Activated CD8-positive, alpha-beta memory T cell treated with anti-CD3 and anti-CD28 coated beads, Interleukin-2, amount 50 U/mL, for 48 hours (primary cell): ENCODE data around the gene MYH6.
"Not testable (repeated sequence)": the region's sequence is repeated elsewhere in the genome, so short reads cannot be mapped to it uniquely, and the experiment has no call there.

Experiments
- DNase-seq: peaks from one replicate; pipeline ENCODE4 v3.0.0-alpha.2; 2020

Gene MYH6

GRCh38 chr14:23413681-23414080 lies 5.6 kb upstream of the MYH6 start:
- DNase-seq, result no peak

GRCh38 chr14:23411563-23412525 lies 3.8 kb upstream of the MYH6 start:
- DNase-seq, result no peak

DNA sequence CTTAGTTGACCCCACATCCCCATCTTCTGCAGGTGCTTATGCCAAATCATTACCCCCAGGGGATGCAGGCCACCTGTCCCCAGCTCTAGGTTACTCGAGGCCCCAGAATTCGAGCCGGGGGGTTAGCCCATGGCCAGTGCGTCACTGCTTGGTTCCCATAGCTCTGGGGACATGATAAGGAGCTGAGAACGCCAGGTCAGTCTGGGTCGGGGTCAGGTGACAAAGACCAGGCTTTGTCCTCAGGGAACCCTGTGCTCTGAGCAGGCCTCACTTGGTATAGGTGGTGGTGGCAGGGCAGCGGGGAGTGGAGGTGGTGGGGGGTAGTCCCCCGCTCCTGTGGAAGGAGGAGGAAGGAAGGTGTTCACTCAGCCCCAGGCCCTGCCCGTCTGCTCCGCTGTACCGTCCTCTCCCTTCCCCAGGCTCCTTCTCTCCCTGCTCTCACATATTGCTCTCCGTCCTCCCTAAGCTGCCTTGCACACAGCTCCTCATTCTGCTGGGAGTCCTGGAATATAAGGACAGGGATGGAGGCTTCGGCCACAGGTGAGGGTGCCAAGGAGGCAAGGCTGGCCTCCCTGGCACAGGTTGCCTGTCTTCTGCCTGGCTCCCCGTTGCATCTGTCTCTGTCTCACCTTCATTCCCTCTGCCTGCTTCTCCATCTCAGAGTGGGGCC lies 2.0 kb upstream of the MYH6 start:
- no peak for DNase-seq

GRCh38 chr14:23409475-23409874 lies 1.4 kb upstream of the MYH6 start:
- DNase-seq, result no peak

- DNase-seq, result no peak
Observed at GRCh38 chr14:23408307-23408630, 196 bp upstream of the MYH6 start.

- DNase-seq, result no peak
Observed at GRCh38 chr14:23406725-23407355, 1.2 kb downstream of the MYH6 start.

- DNase-seq, result no peak
Observed at GRCh38 chr14:23406244-23406643, 1.8 kb downstream of the MYH6 start.

DNA sequence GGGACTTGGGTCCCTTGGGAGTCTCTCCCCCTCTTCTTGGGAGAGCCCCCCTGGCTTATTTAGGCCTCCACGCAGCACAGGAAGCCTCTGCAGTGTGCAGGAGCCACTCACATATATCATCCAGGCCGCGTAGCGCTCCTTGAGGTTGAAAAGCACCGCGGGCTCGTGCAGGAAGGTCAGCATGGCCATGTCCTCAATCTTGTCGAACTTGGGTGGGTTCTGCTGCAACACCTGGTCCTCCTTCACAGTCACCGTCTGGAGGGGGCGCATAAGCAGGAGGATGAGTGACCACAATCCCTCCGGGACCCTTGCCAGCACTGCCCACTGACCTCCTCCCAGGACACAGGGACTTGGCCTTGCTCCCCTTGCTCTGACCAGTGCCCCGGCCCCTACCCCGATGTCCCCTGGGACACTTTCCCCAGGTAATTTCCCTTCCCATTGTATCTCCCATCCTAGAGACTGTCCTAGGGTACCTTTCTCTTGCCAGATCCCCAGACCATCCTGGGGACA lies 2.5 kb downstream of the MYH6 start:
- DNase-seq, result no peak

GRCh38 chr14:23405096-23405495 lies 3.0 kb downstream of the MYH6 start:
- DNase-seq, result no peak

DNA sequence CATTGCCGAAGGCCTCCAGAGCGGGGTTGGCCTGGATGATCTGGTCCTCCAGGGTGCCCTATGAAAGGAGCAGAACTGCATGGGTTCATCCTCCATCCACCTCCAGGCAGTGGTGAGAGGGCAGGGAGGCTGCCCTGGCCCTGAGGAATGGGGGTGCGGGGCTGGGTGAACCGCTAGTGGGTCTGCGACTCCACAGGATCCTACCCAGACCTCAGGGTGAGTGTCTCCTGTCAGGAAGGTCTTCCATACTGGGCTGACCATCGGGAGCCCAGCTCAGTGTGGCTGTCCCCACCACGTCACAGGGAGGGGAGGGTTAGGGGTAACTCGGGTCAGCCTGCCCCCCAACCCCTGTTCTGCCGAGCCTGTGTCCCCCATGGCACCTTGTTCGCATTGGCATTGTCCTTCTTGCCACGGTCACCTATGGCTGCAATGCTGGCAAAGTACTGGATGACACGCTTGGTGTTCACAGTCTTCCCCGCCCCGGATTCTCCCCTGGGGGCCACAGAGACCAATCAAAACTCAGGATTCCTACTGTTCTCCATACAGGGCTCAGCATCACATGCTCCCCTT lies 3.7 kb downstream of the MYH6 start:
- DNase-seq, result no peak

DNA sequence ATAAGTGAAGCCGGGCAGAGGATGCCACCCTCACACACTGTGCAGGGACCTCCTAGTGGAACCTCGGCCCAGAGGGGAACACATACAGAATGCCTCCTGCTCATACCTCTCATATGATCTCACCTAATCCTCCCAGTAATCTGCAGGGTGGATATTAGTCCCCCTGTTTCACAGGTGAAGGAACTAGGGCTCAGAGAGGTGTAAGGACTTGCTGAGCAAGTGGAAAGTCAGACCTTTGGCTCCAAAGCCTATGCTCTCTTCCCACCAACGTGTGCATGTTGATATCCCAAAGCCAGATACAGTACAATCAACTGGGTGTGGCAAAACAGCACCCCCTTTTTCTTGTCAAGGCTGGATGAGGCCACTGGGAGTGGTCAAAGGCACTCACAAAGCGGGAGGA lies 4.2 kb downstream of the MYH6 start:
- DNase-seq, result no peak

DNA sequence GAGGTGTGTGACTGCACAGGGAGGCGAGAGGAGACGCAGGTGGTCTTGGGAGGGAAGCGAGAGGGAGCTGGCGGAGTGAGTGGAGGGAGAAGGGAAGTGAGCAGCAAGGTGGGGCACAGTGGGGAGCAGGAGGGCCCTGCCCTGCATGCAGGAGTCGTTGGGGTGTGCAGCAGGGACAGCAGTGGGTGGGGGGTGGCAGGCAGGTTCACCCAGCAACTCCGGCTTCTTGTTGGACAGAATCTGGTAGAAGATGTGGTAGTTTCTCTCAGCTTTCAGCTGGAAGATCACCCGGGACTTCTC lies 5.0 kb downstream of the MYH6 start:
- no peak for DNase-seq

- DNase-seq, result no peak
Observed at GRCh38 chr14:23402296-23403138, 5.6 kb downstream of the MYH6 start.

GRCh38 chr14:23401291-23401690 lies 6.8 kb downstream of the MYH6 start:
- DNase-seq, result no peak

DNA sequence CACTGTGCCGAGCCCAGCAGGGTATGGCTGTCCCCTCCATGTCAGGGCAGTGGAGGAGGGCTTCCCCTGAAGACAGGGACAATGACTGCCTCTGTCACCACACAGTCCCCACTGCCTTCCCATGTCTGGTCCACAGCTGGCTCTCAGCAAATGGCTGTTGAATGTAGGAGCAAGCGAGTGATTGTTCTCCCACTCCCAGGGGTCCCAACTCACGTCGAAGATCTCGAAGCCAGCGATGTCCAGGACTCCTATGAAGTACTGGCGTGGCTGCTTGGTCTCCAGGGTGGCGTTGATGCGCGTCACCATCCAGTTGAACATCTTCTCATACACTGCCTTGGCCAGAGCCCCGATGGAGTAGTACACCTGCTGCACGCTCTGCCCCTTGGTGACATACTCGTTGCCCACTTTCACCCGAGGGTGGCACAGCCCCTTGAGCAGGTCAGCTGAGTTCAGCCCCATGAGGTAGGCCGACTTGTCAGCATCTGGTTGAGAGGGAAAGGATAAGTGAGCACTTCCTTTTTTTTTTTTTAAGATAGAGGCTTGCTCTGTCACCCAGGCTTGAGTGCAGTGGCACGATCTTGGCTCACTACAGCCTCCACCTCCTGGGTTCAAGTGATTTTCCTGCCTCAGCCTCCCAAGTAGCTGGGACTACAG lies 7.5 kb downstream of the MYH6 start:
- DNase-seq, result not testable (repeated sequence)

GRCh38 chr14:23399591-23399990 lies 8.5 kb downstream of the MYH6 start:
- no peak for DNase-seq

DNA sequence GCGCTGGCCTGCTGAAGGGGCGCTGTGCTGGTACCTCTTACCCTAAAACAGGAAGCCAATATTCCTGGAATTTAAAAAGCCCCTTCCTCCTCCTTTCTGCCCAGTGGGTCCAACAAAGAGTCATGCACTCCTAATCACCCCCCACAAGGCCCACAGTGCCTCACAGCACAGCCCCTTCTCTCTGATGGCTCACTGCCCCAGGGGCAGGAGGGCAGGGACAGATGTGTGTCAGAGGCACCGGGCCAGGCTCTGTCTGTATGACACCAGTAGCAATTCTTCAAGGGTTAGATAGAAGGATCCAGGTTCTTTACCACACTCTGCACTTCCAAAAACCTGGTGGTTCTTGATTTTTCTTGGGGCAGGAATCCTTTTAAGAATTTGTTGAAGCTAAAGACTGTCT lies 8.9 kb downstream of the MYH6 start:
- DNase-seq, result no peak

- DNase-seq, result no peak
Observed at GRCh38 chr14:23398348-23398747, 9.7 kb downstream of the MYH6 start.

DNA sequence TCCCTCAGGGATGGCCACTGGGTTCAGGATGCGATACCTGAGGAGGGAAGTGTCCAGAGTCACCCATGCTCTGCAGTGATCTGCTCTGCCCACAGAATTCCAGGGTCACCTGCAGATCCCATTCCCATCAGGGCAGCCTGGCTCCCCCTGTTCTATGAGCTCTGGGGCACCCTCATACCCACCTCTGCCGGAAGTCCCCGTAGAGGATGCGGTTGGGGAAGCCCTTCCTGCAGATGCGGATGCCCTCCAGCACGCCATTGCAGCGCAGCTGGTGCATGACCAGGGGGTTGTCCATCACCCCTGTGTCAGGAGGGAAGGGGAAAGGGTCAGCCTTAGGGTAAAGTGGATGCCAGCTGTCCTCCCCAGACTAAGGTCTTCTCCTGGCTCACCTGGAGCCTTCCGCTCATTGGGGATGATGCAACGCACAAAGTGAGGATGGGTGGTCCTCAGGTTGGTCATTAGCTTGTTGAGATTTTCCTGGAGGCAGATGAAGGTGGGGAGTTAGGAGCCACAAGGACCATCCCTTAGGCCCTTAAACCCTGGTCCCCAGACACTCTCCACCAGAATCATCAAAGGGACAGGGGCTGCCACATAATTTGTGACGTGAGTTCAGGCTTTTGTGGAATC lies 11.2 kb downstream of the MYH6 start:
- no peak for DNase-seq

- DNase-seq, result no peak
Observed at GRCh38 chr14:23396126-23396525, 11.9 kb downstream of the MYH6 start.

- DNase-seq, result no peak
Observed at GRCh38 chr14:23392613-23393012, 15.5 kb downstream of the MYH6 start.

- DNase-seq, result not testable (repeated sequence)
Observed at GRCh38 chr14:23389871-23390270, 18.2 kb downstream of the MYH6 start.
